Caco-2 (cell line): ENCODE data around the gene ID4. TPM values are rescaled to one million over a fixed set of nuclear protein-coding genes. Genes with fewer than 3 reads are reported as not detected.
A peak's percentile ranks its signal among the peaks of the same experiment; 100 is the strongest.

Experiments
- BruUV-seq: library from RNA; stranded (reverse); fragments of 400-500 nt; replicated peaks from 2 replicates; lab custom pipeline; 2021; lab: Mats Ljungman, UMichigan
- CTCF ChIA-PET: fragments of 300-600 bp; sonication (Branson Sonifier 250); formaldehyde crosslinking; loops from one replicate; lab custom pipeline; 2022; ENCODE audit warnings: antibody characterized with exemption; lab: Charles Lee
- POLR2A ChIA-PET: fragments of 300-600 bp; sonication (Branson Sonifier 250); formaldehyde crosslinking; loops from one replicate; lab custom pipeline; 2022; ENCODE audit warnings: antibody characterized with exemption; lab: Charles Lee
- DNase-seq, 2 experiments: peaks; one replicate each; pipeline versions ENCODE4 v3.0.0 to v3.0.0-alpha.2; 2020 to 2022
- H3K27me3 ChIP-seq: replicated peaks from 2 replicates; pipeline ENCODE4 v1.6.0; 2011; ENCODE audit warnings: low read length; ENCODE audit not compliant: control insufficient read depth, insufficient read depth
- H3K36me3 ChIP-seq: 2 replicates; pipeline ENCODE4 v1.5.1; 2011; ENCODE audit warnings: low read length; ENCODE audit not compliant: control insufficient read depth, insufficient read depth
- H3K4me1 ChIP-seq: fragments of 250-450 bp; sonication (Bioruptor Pico); 2 replicates; pipeline ENCODE4 v1.5.1; 2020; ENCODE audit warnings: mild to moderate bottlenecking
- H3K4me3 ChIP-seq: 2 replicates; pipeline ENCODE4 v1.5.1; 2011; ENCODE audit warnings: low read depth, mild to moderate bottlenecking, control low read depth, low read length
- H3K9me3 ChIP-seq: fragments of 250-450 bp; sonication (Bioruptor Pico); 2 replicates; pipeline ENCODE4 v1.5.1; 2020; ENCODE audit warnings: mild to moderate bottlenecking, moderate library complexity
- H3K27ac Mint-ChIP-seq: one replicate; pipeline ENCODE4 v1.8.0; 2022; ENCODE audit warnings: mixed read lengths; ENCODE audit not compliant: unreplicated experiment
- H3K27me3 Mint-ChIP-seq: one replicate; pipeline ENCODE4 v1.8.0; 2022; ENCODE audit warnings: mixed read lengths; ENCODE audit not compliant: insufficient read depth, unreplicated experiment
- H3K36me3 Mint-ChIP-seq: one replicate; pipeline ENCODE4 v1.8.0; 2022; ENCODE audit warnings: mild to moderate bottlenecking, mixed read lengths; ENCODE audit not compliant: insufficient read depth, unreplicated experiment
- H3K4me1 Mint-ChIP-seq: one replicate; pipeline ENCODE4 v1.8.0; 2022; ENCODE audit warnings: low read depth, mixed read lengths; ENCODE audit not compliant: unreplicated experiment
- H3K4me3 Mint-ChIP-seq: one replicate; pipeline ENCODE4 v1.8.0; 2022; ENCODE audit warnings: mild to moderate bottlenecking, moderate library complexity, mixed read lengths; ENCODE audit not compliant: unreplicated experiment
- H3K9me3 Mint-ChIP-seq: one replicate; pipeline ENCODE4 v1.8.0; 2022; ENCODE audit warnings: mixed read lengths; ENCODE audit not compliant: unreplicated experiment
- CTCF ChIP-seq, 2 experiments: fragments of 200-600 bp in 1 of 2; IDR thresholded peaks; 1 replicate in 1 of 2; 2 replicates in 1 of 2; pipeline versions ENCODE4 v1.5.1 to v1.8.0; 2011 to 2022; ENCODE audit warnings: antibody characterized with exemption in 1 of 2, control low read depth in 1 of 2, inconsistent platforms in 1 of 2, low read depth in 1 of 2, low read length in 1 of 2, mild to moderate bottlenecking in 1 of 2, moderate library complexity in 1 of 2; ENCODE audit not compliant: insufficient read depth in 1 of 2, severe bottlenecking in 1 of 2, unreplicated experiment in 1 of 2
- intact Hi-C: fragments of 100-400 bp; cut with micrococcal nuclease; formaldehyde crosslinking; loops from one replicate; pipeline ENCODE4 v1.10.0; 2022; ENCODE audit not compliant: unreplicated experiment
- total RNA-seq: library from RNA; stranded (reverse); gene quantifications from 2 replicates; pipeline ENCODE4 v1.2.3, GENCODE V29; 2022

ID4 gene
- total RNA-seq, 1 experiment from 2014 or later = not detected

DNA sequence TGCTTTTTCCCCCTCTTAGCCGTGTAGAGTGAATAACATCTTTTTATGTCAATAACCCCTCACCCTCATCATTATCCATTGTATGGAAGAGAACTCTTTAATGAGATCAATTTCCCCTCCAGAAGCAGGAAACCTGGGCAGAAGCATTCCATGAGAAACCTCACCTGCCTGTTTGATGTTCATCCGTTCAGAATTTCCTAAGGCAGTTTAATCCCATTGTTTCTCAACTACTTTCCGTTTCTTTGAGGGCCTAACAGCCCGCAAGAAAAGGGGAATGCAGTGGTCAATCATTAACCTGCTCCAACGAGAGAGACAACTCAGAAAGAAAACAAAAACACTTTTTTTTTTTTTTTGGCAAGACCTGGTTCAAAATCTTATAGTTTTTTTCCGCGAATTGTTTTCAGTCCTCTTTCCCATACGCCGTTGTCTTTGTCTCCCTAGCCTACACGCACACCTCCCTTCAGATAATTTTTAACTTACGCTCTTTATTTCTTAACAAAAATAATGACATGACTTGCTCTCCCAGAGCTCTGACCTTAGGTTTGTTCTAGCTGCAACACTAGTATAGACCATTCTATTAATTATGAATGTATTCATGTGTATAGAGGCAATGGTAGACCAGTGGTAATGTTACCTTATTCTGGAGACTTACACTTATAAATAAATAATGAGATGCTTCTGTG lies 25.6 kb upstream of the ID4 start:
- H3K4me3 ChIP-seq = no peak overlapping the region

DNA sequence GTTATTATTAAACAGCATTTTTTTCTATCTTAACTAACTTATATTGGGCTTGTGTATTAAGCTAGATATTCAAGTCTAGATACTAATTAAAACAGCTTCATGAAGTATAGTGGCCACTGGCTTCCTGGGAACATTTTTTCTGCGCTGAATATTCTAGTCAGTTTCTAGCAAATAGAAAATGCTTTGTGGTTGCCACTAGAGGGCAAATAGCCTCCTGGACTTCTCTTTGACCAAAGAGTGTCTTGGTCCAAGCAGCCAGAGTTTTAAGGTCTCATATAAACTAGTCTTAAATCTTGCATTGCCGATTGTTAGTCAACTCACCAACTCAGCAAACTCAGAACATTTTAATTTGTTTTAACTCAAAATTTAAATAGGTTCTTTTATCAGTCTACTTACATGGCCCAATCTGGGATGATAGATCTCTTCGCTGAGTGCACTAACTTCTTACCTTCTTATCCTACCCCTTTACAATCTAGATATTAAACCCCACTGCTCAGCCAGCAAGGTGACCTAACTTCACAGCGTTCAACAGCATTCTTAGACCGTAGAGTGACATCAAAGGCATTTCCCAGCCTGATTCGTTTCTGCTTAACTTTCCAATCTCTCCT lies 24.6 kb upstream of the ID4 start:
- Mint-ChIP-seq H3K27me3 (peaks cover 18% of the 10 kb centered on the region), H3K9me3 (no peaks in the 10 kb centered on the region), H3K36me3 (no peaks in the 10 kb centered on the region), H3K4me1 (peaks cover 8% of the 10 kb centered on the region), H3K27ac (no peak overlapping the region), H3K4me3 (no peak overlapping the region)
- DNase-seq = peak in 1 of 2 experiments; percentile 8
- TF ChIP-seq CTCF (IDR thresholded peaks at IDR 0.05; ENCODE audit: insufficient read depth in 1 of 2, low read depth in 1 of 2, low read length in 1 of 2, severe bottlenecking in 1 of 2, unreplicated experiment in 1 of 2) = peak; percentile 42 to 69
- CTCF ChIA-PET = no interaction called here
- BruUV-seq = no TSS peak
- no peaks in the 10 kb centered on the region for H3K36me3 ChIP-seq
- H3K9me3 ChIP-seq = no peaks in the 10 kb centered on the region; the same call in 1 of the 2 replicates
- POLR2A ChIA-PET = no interaction called here
- intact Hi-C loops = loop anchor here (1.0 kb wide), 2 partner anchors 40 to 244 kb away; no protein-coding TSS in a partner anchor
- H3K27me3 ChIP-seq = no peaks in the 10 kb centered on the region
- no peak overlapping the region for H3K4me3 ChIP-seq
- peaks cover 7% of the 10 kb centered on the region; the same call in 1 of the 2 replicates for H3K4me1 ChIP-seq

More for the DNA sequence above, 25.6 kb upstream of the ID4 start:
- peaks cover 7% of the 10 kb centered on the region; the same call in 1 of the 2 replicates for H3K4me1 ChIP-seq
- H3K9me3 ChIP-seq = no peaks in the 10 kb centered on the region; the same call in 1 of the 2 replicates
- Mint-ChIP-seq H3K36me3 (no peaks in the 10 kb centered on the region), H3K27ac (no peak overlapping the region), H3K27me3 (peaks cover 15% of the 10 kb centered on the region), H3K4me1 (peaks cover 8% of the 10 kb centered on the region), H3K4me3 (no peak overlapping the region), H3K9me3 (no peaks in the 10 kb centered on the region)
- TF ChIP-seq CTCF (IDR thresholded peaks at IDR 0.05; ENCODE audit: insufficient read depth in 1 of 2, low read depth in 1 of 2, low read length in 1 of 2, severe bottlenecking in 1 of 2, unreplicated experiment in 1 of 2) = no peak
- H3K36me3 ChIP-seq = no peaks in the 10 kb centered on the region
- DNase-seq = peak in 1 of 2 experiments; percentile 21
- no peaks in the 10 kb centered on the region for H3K27me3 ChIP-seq
- ChIA-PET CTCF (no interaction called here), POLR2A (no interaction called here)
- intact Hi-C loops = loop anchor here (1.0 kb wide), 2 partner anchors 41 to 245 kb away; no protein-coding TSS in a partner anchor
- no TSS peak for BruUV-seq

DNA sequence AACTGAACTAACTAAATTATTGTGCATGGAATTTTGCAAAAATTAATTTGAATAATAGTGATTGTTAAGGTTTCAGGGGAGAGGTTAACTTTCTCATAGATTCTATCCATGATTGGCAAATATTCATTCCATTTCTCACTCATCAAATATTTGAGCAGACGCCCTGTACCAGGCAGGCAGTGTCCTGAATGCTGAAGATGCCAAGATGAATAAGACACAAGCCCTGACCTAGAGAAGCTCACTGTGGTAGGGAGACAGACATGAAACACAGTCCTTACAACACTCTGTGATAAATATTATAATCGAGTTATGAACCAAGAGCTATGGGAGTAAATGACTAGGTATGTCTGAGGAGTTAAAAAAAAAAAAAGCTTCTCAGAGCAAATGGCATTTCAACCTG lies 18.4 kb upstream of the ID4 start:
- CTCF ChIA-PET = no interaction called here
- Mint-ChIP-seq H3K4me1 (no peaks in the 10 kb centered on the region), H3K27me3 (peaks cover 17% of the 10 kb centered on the region), H3K27ac (no peak overlapping the region), H3K36me3 (no peaks in the 10 kb centered on the region), H3K9me3 (no peaks in the 10 kb centered on the region), H3K4me3 (no peak overlapping the region)
- H3K36me3 ChIP-seq = no peaks in the 10 kb centered on the region
- no peaks in the 10 kb centered on the region for H3K4me1 ChIP-seq
- no peaks in the 10 kb centered on the region for H3K27me3 ChIP-seq
- POLR2A ChIA-PET = no interaction called here
- no peak for DNase-seq
- no peaks in the 10 kb centered on the region for H3K9me3 ChIP-seq
- intact Hi-C loops = no loop called here
- no peak for TF ChIP-seq CTCF (IDR thresholded peaks at IDR 0.05; ENCODE audit: insufficient read depth in 1 of 2, low read depth in 1 of 2, low read length in 1 of 2, severe bottlenecking in 1 of 2, unreplicated experiment in 1 of 2)
- no peak overlapping the region for H3K4me3 ChIP-seq
- BruUV-seq = no TSS peak
